Skeletal muscle satellite cell (primary cell): ENCODE data around the gene SLC23A3.
A peak's percentile ranks its signal among the peaks of the same experiment; 100 is the strongest.

Experiments used
- H3K27me3 ChIP-seq: 2 replicates; pipeline ENCODE4 v1.7.0; 2013; ENCODE audit warnings: low read length; ENCODE audit not compliant: control insufficient read depth, insufficient read depth
- H3K36me3 ChIP-seq: 2 replicates; pipeline ENCODE4 v1.7.0; 2013; ENCODE audit warnings: mild to moderate bottlenecking, control low read depth, low read length; ENCODE audit not compliant: insufficient read depth
- H3K4me1 ChIP-seq: 2 replicates; pipeline ENCODE4 v1.7.0; 2013; ENCODE audit warnings: low read length; ENCODE audit not compliant: control insufficient read depth, insufficient read depth
- H3K4me2 ChIP-seq: 2 replicates; pipeline ENCODE4 v1.7.0; 2013; ENCODE audit warnings: mild to moderate bottlenecking, low read length
- H3K4me3 ChIP-seq: 2 replicates; pipeline ENCODE4 v1.7.0; 2013; ENCODE audit warnings: low read length
- H3K9ac ChIP-seq: 2 replicates; pipeline ENCODE4 v1.7.0; 2013; ENCODE audit warnings: mild to moderate bottlenecking, low read depth, low read length, moderate library complexity
- H3K9me3 ChIP-seq: replicated peaks from 2 replicates; pipeline ENCODE4 v1.7.0; 2013; ENCODE audit warnings: mild to moderate bottlenecking, control low read depth, low read length

The SLC23A3 gene

GRCh38 chr2:219158025-219158424 is 11.8 kb downstream of the SLC23A3 start:
- no peaks in the 10 kb centered on the region for H3K27me3 ChIP-seq
- H3K9me3 ChIP-seq = no peaks in the 10 kb centered on the region
- no peak overlapping the region for H3K4me3 ChIP-seq
- H3K36me3 ChIP-seq = peaks cover 5% of the 10 kb centered on the region
- no peak overlapping the region for H3K4me2 ChIP-seq
- no peak overlapping the region for H3K9ac ChIP-seq
- H3K4me1 ChIP-seq = peaks cover 19% of the 10 kb centered on the region

GRCh38 chr2:219157396-219157795 is 12.4 kb downstream of the SLC23A3 start:
- Histone ChIP-seq H3K27me3 (no peaks in the 10 kb centered on the region), H3K4me3 (no peak overlapping the region), H3K9ac (no peak overlapping the region), H3K4me2 (no peak overlapping the region), H3K4me1 (peaks cover 19% of the 10 kb centered on the region), H3K36me3 (peaks cover 5% of the 10 kb centered on the region), H3K9me3 (no peaks in the 10 kb centered on the region)

DNA sequence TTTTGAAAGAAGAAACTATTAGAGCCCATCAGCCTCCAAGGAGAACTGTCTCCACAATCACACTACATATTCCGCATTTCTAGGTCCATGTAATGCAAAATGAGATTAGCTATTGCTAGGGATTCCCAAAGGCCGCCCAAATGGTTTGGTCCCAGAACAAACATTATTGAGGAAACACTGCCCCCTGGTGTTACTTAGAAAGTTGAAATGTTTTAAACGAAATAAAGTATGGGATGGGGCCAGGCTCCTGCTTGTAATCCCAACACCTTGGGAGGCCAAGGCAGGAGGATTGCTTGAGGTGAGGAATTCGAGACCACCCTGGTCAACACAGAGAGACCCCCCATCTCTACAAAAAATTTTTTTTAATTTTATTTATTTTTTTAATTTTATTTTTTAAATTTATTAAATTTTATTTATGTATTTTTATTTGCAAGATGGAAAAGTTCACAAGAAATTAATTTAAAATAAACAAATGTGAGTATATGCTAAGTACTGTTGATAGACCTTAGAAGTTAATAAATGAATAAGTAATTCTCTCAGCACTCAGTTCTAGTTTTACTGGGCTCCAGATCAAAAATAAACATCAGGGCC is 14.7 kb downstream of the SLC23A3 start:
- no peaks in the 10 kb centered on the region for H3K9me3 ChIP-seq
- H3K9ac ChIP-seq = no peak overlapping the region
- peaks cover 5% of the 10 kb centered on the region for H3K36me3 ChIP-seq
- no peak overlapping the region for H3K4me3 ChIP-seq
- no peaks in the 10 kb centered on the region for H3K27me3 ChIP-seq
- H3K4me1 ChIP-seq = peaks cover 11% of the 10 kb centered on the region
- no peak overlapping the region for H3K4me2 ChIP-seq

- Histone ChIP-seq H3K4me3 (no peak overlapping the region), H3K4me2 (no peak overlapping the region), H3K4me1 (no peaks in the 10 kb centered on the region), H3K27me3 (no peaks in the 10 kb centered on the region), H3K36me3 (peaks cover 23% of the 10 kb centered on the region), H3K9ac (no peak overlapping the region), H3K9me3 (no peaks in the 10 kb centered on the region)
Observed at GRCh38 chr2:219149667-219150066, 20.2 kb downstream of the SLC23A3 start.

GRCh38 chr2:219142329-219142728 is 27.5 kb downstream of the SLC23A3 start:
- Histone ChIP-seq H3K4me3 (no peak overlapping the region), H3K27me3 (no peaks in the 10 kb centered on the region), H3K9me3 (no peaks in the 10 kb centered on the region), H3K9ac (peak overlapping the region; percentile 20), H3K4me1 (peaks cover 17% of the 10 kb centered on the region), H3K36me3 (peaks cover 24% of the 10 kb centered on the region), H3K4me2 (peak overlapping the region; percentile 40)

DNA sequence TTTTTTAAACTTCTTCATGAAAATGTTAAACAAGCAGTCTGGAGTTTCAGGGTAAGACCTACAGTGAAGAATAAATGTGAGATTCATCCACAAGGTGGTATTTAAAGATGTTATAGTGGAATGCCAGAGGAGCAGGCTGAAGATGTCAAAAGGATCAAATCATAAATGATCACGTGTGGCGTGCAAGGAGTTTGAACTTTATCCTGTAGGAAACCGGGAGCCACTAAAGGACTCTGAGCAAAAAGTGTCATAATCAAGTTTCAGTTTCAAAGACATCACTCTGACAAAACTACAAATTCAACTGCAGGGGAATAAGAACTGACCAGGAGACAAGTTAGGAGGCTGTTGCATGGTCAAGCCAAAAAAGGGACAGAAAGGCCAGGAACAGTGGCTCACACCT is 29.1 kb downstream of the SLC23A3 start:
- Histone ChIP-seq H3K4me1 (peaks cover 17% of the 10 kb centered on the region), H3K36me3 (peaks cover 11% of the 10 kb centered on the region), H3K9ac (no peak overlapping the region), H3K4me2 (no peak overlapping the region), H3K27me3 (no peaks in the 10 kb centered on the region), H3K9me3 (no peaks in the 10 kb centered on the region), H3K4me3 (no peak overlapping the region)

- H3K36me3 ChIP-seq = no peaks in the 10 kb centered on the region
- no peak overlapping the region for H3K9ac ChIP-seq
- no peak overlapping the region for H3K4me3 ChIP-seq
- no peaks in the 10 kb centered on the region for H3K4me1 ChIP-seq
- no peaks in the 10 kb centered on the region for H3K9me3 ChIP-seq
- H3K4me2 ChIP-seq = no peak overlapping the region
- no peaks in the 10 kb centered on the region for H3K27me3 ChIP-seq
Observed at GRCh38 chr2:219133976-219134375, 35.9 kb downstream of the SLC23A3 start.

DNA sequence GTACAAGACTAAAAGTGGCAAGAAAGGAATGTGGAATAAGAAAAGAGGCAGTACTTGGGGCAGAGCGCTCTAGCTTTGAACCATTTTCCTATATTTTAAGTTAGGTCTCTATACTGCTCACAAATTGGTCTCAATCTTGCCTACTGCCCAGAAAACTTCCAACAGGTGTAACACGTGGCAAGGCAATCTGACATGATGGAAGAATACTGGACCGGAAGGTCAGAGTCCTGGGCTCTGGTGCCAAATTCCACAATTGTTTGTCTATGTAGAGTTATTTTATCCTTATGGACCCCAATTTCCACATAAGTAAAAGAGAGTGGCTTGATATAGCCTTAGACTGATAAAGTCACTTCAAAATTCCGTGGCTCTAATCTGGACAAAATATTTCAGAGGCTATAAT is 38.1 kb downstream of the SLC23A3 start:
- H3K4me3 ChIP-seq = no peak overlapping the region
- H3K36me3 ChIP-seq = no peaks in the 10 kb centered on the region
- peaks cover under 1% of the 10 kb centered on the region for H3K4me1 ChIP-seq
- H3K9ac ChIP-seq = no peak overlapping the region
- no peaks in the 10 kb centered on the region for H3K27me3 ChIP-seq
- H3K9me3 ChIP-seq = no peaks in the 10 kb centered on the region
- no peak overlapping the region for H3K4me2 ChIP-seq

DNA sequence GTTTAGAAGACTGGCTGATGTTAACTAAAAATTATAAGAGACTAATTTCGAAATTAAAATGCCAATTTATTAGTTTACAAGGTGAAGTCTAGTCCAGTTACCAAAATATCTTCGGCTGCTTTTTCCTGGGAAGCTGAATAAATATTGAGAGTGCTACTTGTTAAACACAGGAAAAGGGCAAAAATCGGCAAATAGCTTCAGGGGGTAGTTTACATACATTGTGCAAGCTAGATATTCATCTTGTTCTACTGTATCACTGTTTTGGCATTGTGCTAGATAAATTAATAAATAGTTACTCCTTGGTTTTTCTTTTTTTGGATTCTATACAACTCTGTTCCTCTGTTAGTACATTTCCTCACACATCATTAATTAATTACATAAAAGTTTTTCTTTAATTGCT is 38.5 kb downstream of the SLC23A3 start:
- no peak overlapping the region for H3K4me2 ChIP-seq
- H3K27me3 ChIP-seq = no peaks in the 10 kb centered on the region
- no peaks in the 10 kb centered on the region for H3K36me3 ChIP-seq
- H3K4me3 ChIP-seq = no peak overlapping the region
- H3K9ac ChIP-seq = no peak overlapping the region
- H3K9me3 ChIP-seq = no peaks in the 10 kb centered on the region
- peaks cover 5% of the 10 kb centered on the region for H3K4me1 ChIP-seq

DNA sequence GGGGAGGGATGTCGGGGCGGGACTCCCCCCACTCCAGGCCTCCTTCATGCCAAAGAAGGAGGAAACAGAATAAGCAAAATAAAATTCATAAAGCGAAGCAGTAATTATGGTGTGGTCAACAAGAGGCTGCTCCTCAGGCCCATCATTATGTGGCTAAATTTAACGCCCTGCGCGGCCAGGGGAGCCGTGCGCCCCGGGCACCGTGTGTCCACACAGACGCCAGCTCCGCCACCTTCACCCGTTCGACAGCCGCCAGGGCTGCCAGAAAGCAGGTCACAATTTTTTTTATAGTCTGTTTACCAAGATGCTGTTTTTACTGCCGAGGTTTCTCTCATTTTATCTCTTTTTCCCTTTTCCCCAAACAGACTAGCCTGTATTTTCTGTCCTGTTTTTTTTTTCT is 40.2 kb downstream of the SLC23A3 start:
- Histone ChIP-seq H3K9me3 (no peaks in the 10 kb centered on the region), H3K27me3 (no peaks in the 10 kb centered on the region), H3K9ac (no peak overlapping the region), H3K4me2 (no peak overlapping the region), H3K4me3 (no peak overlapping the region), H3K36me3 (no peaks in the 10 kb centered on the region), H3K4me1 (peaks cover 22% of the 10 kb centered on the region)

- H3K36me3 ChIP-seq = no peaks in the 10 kb centered on the region
- H3K4me3 ChIP-seq = no peak overlapping the region
- no peak overlapping the region for H3K4me2 ChIP-seq
- no peak overlapping the region for H3K9ac ChIP-seq
- H3K9me3 ChIP-seq = no peaks in the 10 kb centered on the region
- no peaks in the 10 kb centered on the region for H3K27me3 ChIP-seq
- peaks cover 34% of the 10 kb centered on the region for H3K4me1 ChIP-seq
Observed at GRCh38 chr2:219128396-219128795, 41.4 kb downstream of the SLC23A3 start.

- Histone ChIP-seq H3K9ac (no peak overlapping the region), H3K4me2 (no peak overlapping the region), H3K27me3 (no peaks in the 10 kb centered on the region), H3K4me1 (peaks cover 35% of the 10 kb centered on the region), H3K4me3 (no peak overlapping the region), H3K9me3 (no peaks in the 10 kb centered on the region), H3K36me3 (no peaks in the 10 kb centered on the region)
Observed at GRCh38 chr2:219127037-219127635, 42.7 kb downstream of the SLC23A3 start.
